HCT116 (cell line): ENCODE measurements around the gene ACACB. TPM values are rescaled to one million over a fixed set of nuclear protein-coding genes. Genes with fewer than 3 reads are reported as not detected.

Source experiments
- ATAC-seq: fragments of 200-7000 bp; cut with Tn5 transposase; 2 replicates; pipeline ENCODE4 v1.9.1; 2020; ENCODE audit warnings: mild to moderate bottlenecking, moderate library complexity
- BruUV-seq: library from RNA; stranded (reverse); fragments of 400-500 nt; replicated peaks from 2 replicates; lab custom pipeline; 2021; lab: Mats Ljungman, UMichigan
- CTCF ChIA-PET: fragments of 300-600 bp; sonication (Branson Sonifier 250); formaldehyde crosslinking; loops from one replicate; lab custom pipeline; 2021; ENCODE audit warnings: antibody characterized with exemption; lab: Charles Lee
- POLR2A ChIA-PET: fragments of 300-600, 350-600 bp; sonication (Branson Sonifier 250); formaldehyde crosslinking; loops from one replicate; lab custom pipeline; 2021; ENCODE audit warnings: antibody characterized with exemption; lab: Charles Lee
- RAD21 ChIA-PET, 2 experiments: fragments of 300-600 bp; sonication (Branson Sonifier 250); formaldehyde crosslinking; loops; one replicate each; lab custom pipeline; 2023; ENCODE audit warnings: low total read pairs in 2 of 2; ENCODE audit not compliant: uncharacterized antibody in 2 of 2, unreplicated experiment in 2 of 2, low non-redundant PET in 1 of 2; lab: Charles Lee
- DNase-seq: peaks from one replicate; pipeline ENCODE4 v3.0.0-alpha.2; 2010; ENCODE audit warnings: low read depth, low spot score
- H2AFZ ChIP-seq: fragments of 200-600 bp; shearing (Covaris generic), sonication (generic); 2 replicates; pipeline ENCODE4 v1.6.1; 2017; ENCODE audit warnings: low read depth, mixed run types, mixed read lengths, antibody characterized with exemption, low read length; ENCODE audit not compliant: poor library complexity, severe bottlenecking
- H3K27ac ChIP-seq: 2 replicates; pipeline ENCODE4 v1.5.1; 2012; ENCODE audit warnings: low read depth, low read length
- H3K27me3 ChIP-seq: fragments of 200-600 bp; sonication (generic); 2 replicates; pipeline ENCODE4 v1.6.1; 2016; ENCODE audit warnings: mixed run types, low read length, mixed read lengths; ENCODE audit not compliant: insufficient read depth
- H3K36me3 ChIP-seq, 2 experiments: fragments of 200-500 bp in 1 of 2; fragments of 200-600 bp in 1 of 2; sonication (Bioruptor generic) in 1 of 2; sonication (generic) in 1 of 2; 2 replicates each; pipeline versions ENCODE4 v1.5.1 to v1.6.1; 2014 to 2016; ENCODE audit warnings: low read length in 2 of 2, inconsistent platforms in 1 of 2, mixed read lengths in 1 of 2, mixed run types in 1 of 2; ENCODE audit not compliant: insufficient read depth in 2 of 2, control insufficient read depth in 1 of 2
- H3K4me1 ChIP-seq, 2 experiments: fragments of 200-600 bp in 1 of 2; sonication (generic) in 1 of 2; 2 replicates each; pipeline versions ENCODE4 v1.5.1 to v1.6.1; 2012 to 2017; ENCODE audit warnings: low read length in 2 of 2, inconsistent platforms in 1 of 2, mild to moderate bottlenecking in 1 of 2, mixed read lengths in 1 of 2, mixed run types in 1 of 2, moderate library complexity in 1 of 2; ENCODE audit not compliant: insufficient read depth in 2 of 2, control insufficient read depth in 1 of 2
- H3K4me2 ChIP-seq: fragments of 200-600 bp; sonication (generic); 2 replicates; pipeline ENCODE4 v1.6.1; 2017; ENCODE audit warnings: mixed run types, low read length, mixed read lengths
- H3K4me3 ChIP-seq, 2 experiments: fragments of 200-600 bp in 1 of 2; sonication (generic) in 1 of 2; replicated peaks in 1 of 2; 2 replicates each; pipeline ENCODE4 v1.5.1; 2011 to 2016; ENCODE audit warnings: low read length in 2 of 2, control low read depth in 1 of 2, low read depth in 1 of 2, mild to moderate bottlenecking in 1 of 2, mixed read lengths in 1 of 2, mixed run types in 1 of 2
- H3K79me2 ChIP-seq: fragments of 200-600 bp; sonication (generic); 2 replicates; pipeline ENCODE4 v1.6.1; 2017; ENCODE audit warnings: mild to moderate bottlenecking, mixed run types, low read length, moderate library complexity, mixed read lengths; ENCODE audit not compliant: insufficient read depth
- H3K9ac ChIP-seq: fragments of 200-600 bp; sonication (generic); 2 replicates; pipeline ENCODE4 v1.6.1; 2016; ENCODE audit warnings: low read length, mixed read lengths
- H3K9me2 ChIP-seq: fragments of 200-600 bp; sonication (generic), shearing (Covaris generic); 2 replicates; pipeline ENCODE4 v1.6.1; 2017; ENCODE audit warnings: mixed run types, mild to moderate bottlenecking, moderate library complexity; ENCODE audit not compliant: insufficient read depth
- H3K9me3 ChIP-seq, 2 experiments: fragments of 200-500 bp in 1 of 2; fragments of 200-600 bp in 1 of 2; sonication (Bioruptor generic) in 1 of 2; sonication (generic) in 1 of 2; 2 replicates each; pipeline ENCODE4 v1.6.1; 2014 to 2017; ENCODE audit warnings: low read length in 2 of 2, mixed read lengths in 2 of 2, inconsistent platforms in 1 of 2, low read depth in 1 of 2, mild to moderate bottlenecking in 1 of 2, mixed run types in 1 of 2, moderate library complexity in 1 of 2; ENCODE audit not compliant: control insufficient read depth in 1 of 2, insufficient read depth in 1 of 2
- H4K20me1 ChIP-seq: fragments of 200-600 bp; sonication (generic), shearing (Covaris generic); 2 replicates; pipeline ENCODE4 v1.6.1; 2017; ENCODE audit warnings: mixed run types, mild to moderate bottlenecking, moderate library complexity; ENCODE audit not compliant: insufficient read depth
- ATF3 ChIP-seq: IDR thresholded peaks from 2 replicates; pipeline ENCODE4 v1.6.1; 2012
- CBX3 ChIP-seq: IDR thresholded peaks from 2 replicates; pipeline ENCODE4 v1.6.1; 2012; ENCODE audit warnings: low read depth
- CTCF ChIP-seq, 3 experiments: fragments of 200-600 bp in 1 of 3; sonication (generic) in 1 of 3; IDR thresholded peaks in 2 of 3; conservative IDR thresholded peaks in 1 of 3; 2 replicates each; pipeline ENCODE4 v1.5.1; 2012 to 2017; ENCODE audit warnings: low read depth in 2 of 3, low read length in 2 of 3, antibody characterized with exemption in 1 of 3, borderline replicate concordance in 1 of 3, control low read depth in 1 of 3, mild to moderate bottlenecking in 1 of 3, mixed read lengths in 1 of 3, mixed run types in 1 of 3, moderate library complexity in 1 of 3; ENCODE audit not compliant: insufficient read depth in 1 of 3
- ELF1 ChIP-seq: IDR thresholded peaks from 2 replicates; pipeline ENCODE4 v1.6.1; 2012; ENCODE audit warnings: low read depth, borderline replicate concordance
- FOSL1 ChIP-seq: IDR thresholded peaks from 2 replicates; pipeline ENCODE4 v1.6.1; 2012; ENCODE audit warnings: low read depth
- REST ChIP-seq: IDR thresholded peaks from 2 replicates; pipeline ENCODE4 v1.6.1; 2012; ENCODE audit warnings: low read depth
- YY1 ChIP-seq: IDR thresholded peaks from 2 replicates; pipeline ENCODE4 v1.6.1; 2011; ENCODE audit warnings: low read length, low read depth, moderate library complexity, mild to moderate bottlenecking; ENCODE audit not compliant: insufficient replicate concordance; ENCODE audit errors: extremely low read depth
- ZBTB33 ChIP-seq: IDR thresholded peaks from 2 replicates; pipeline ENCODE4 v1.6.1; 2011; ENCODE audit warnings: mild to moderate bottlenecking, low read length, moderate library complexity; ENCODE audit not compliant: insufficient replicate concordance; ENCODE audit errors: extremely low read depth
- intact Hi-C: fragments of 100-400 bp; cut with micrococcal nuclease; formaldehyde crosslinking; loops from 2 replicates; pipeline ENCODE4 v1.10.0; 2022
- total RNA-seq: library from RNA; stranded (reverse); gene quantifications from one replicate; pipeline ENCODE4 v1.2.1, GENCODE V29; 2021; ENCODE audit not compliant: unreplicated experiment

ACACB gene
- total RNA-seq, 1 experiment from 2014 or later: 11.1 TPM

- Histone ChIP-seq H4K20me1 (no peaks in the 10 kb centered on the region), H3K4me1 (no peaks in the 10 kb centered on the region), H3K36me3 (no peaks in the 10 kb centered on the region), H3K9me3 (no peaks in the 10 kb centered on the region), H3K79me2 (no peaks in the 10 kb centered on the region), H3K9ac (no peak overlapping the region), H2AFZ (no peak overlapping the region), H3K4me2 (no peak overlapping the region), H3K27ac (no peak overlapping the region), H3K4me3 (no peak overlapping the region), H3K9me2 (no peaks in the 10 kb centered on the region), H3K27me3 (no peaks in the 10 kb centered on the region)
- TF ChIP-seq ELF1: no peak
- no peak for TF ChIP-seq REST
- TF ChIP-seq ATF3: no peak
- no peak for TF ChIP-seq CBX3
- TF ChIP-seq FOSL1: no peak
- no peak for TF ChIP-seq YY1
- no peak for TF ChIP-seq ZBTB33
- no peak for TF ChIP-seq CTCF (IDR thresholded peaks at IDR 0.05 in 2 of 3, conservative IDR thresholded peaks at IDR 0.05 in 1 of 3; ENCODE audit: borderline replicate concordance in 1 of 3, insufficient read depth in 1 of 3, low read depth in 2 of 3, low read length in 2 of 3)
- RAD21 ChIA-PET: no interaction called here
- CTCF ChIA-PET: no interaction called here
- DNase-seq: no peak
- no TSS peak for BruUV-seq
- POLR2A ChIA-PET: no interaction called here
- ATAC-seq: no peak
- intact Hi-C loops: no loop called here
These were observed 117.6 kb downstream of the ACACB start for GRCh38 chr12:109234012-109234411.
